ENCODE data around the gene GAL3ST2.

Gene GAL3ST2

DNA sequence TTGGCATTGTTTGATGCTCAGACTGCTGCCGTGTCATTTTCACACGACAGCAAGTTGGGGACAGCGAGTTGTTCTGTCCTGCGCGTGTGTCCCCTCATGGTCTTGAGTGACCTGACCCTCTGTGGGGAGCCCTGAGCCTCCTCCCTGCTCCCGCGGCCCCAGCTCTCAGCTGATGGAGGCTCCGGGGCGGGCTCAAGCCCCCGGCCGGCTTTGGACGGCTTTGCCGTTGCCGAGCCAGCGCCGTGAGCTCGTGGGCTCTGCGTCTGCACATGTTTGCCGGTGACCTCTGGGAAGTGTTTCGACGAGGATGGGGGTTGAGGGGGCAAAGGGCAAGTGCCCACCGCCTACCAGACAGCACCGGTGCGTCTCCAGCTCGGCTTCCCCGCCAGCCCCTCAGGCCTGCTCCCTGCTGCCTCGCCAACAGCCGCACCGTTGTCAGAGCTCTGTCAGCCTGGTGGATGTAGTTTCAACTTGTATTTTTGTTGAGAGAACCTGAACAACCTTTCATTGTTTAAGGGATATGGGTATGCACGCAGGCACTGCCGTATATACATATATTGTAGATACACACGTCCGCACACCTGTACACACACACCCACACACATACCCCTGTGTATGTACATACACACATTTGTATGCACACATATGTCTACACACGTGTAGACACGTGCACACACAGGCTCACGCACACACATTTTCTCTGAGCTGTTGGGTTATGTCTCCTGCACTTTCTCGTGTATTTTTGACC lies 68.4 kb downstream of the GAL3ST2 start:
- ATAC-seq, result no peak
- TF ChIP-seq, protein P1, sequence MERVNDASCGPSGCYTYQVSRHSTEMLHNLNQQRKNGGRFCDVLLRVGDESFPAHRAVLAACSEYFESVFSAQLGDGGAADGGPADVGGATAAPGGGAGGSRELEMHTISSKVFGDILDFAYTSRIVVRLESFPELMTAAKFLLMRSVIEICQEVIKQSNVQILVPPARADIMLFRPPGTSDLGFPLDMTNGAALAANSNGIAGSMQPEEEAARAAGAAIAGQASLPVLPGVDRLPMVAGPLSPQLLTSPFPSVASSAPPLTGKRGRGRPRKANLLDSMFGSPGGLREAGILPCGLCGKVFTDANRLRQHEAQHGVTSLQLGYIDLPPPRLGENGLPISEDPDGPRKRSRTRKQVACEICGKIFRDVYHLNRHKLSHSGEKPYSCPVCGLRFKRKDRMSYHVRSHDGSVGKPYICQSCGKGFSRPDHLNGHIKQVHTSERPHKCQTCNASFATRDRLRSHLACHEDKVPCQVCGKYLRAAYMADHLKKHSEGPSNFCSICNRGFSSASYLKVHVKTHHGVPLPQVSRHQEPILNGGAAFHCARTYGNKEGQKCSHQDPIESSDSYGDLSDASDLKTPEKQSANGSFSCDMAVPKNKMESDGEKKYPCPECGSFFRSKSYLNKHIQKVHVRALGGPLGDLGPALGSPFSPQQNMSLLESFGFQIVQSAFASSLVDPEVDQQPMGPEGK (CRISPR knock-in tag; IDR thresholded peaks at IDR 0.05; ENCODE audit: borderline replicate concordance), result no peak
- TF ChIP-seq ZNF70 (CRISPR knock-in tag; IDR thresholded peaks at IDR 0.05), result no peak
- no peak for TF ChIP-seq TCF4 (CRISPR knock-in tag; IDR thresholded peaks at IDR 0.05; ENCODE audit: borderline replicate concordance)
- TF ChIP-seq ZC3H10 (CRISPR knock-in tag; IDR thresholded peaks at IDR 0.05), result no peak
- TF ChIP-seq, protein P2, sequence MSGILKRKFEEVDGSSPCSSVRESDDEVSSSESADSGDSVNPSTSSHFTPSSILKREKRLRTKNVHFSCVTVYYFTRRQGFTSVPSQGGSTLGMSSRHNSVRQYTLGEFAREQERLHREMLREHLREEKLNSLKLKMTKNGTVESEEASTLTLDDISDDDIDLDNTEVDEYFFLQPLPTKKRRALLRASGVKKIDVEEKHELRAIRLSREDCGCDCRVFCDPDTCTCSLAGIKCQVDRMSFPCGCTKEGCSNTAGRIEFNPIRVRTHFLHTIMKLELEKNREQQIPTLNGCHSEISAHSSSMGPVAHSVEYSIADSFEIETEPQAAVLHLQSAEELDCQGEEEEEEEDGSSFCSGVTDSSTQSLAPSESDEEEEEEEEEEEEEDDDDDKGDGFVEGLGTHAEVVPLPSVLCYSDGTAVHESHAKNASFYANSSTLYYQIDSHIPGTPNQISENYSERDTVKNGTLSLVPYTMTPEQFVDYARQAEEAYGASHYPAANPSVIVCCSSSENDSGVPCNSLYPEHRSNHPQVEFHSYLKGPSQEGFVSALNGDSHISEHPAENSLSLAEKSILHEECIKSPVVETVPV (CRISPR knock-in tag; IDR thresholded peaks at IDR 0.05), result no peak
- no peak for TF ChIP-seq ZNF8 (CRISPR knock-in tag; IDR thresholded peaks at IDR 0.05)

DNA sequence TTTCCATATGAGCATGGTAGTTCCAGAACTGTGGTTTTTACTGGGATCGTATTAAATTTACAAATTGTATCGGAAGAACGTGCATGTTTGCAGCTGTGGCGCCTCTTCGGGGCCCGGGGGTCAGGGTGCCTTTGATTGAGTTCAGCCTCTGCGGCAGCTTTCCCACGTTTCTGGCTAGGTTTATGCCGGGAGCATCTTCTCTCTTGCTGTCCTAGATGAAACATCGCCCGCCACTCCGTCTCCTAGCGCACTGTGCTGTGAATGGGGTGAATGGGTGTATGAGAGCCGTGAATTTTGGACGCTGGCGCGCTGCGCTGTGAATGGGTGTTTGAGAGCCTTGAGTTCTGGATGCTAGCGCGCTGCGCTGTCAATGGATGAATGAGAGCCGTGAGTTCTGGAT lies 69.8 kb downstream of the GAL3ST2 start:
- TF ChIP-seq ISL1 (CRISPR knock-in tag; IDR thresholded peaks at IDR 0.05) (no peak), PPARA (CRISPR knock-in tag; IDR thresholded peaks at IDR 0.05; ENCODE audit: borderline replicate concordance) (no peak), ZNF565 (CRISPR knock-in tag; conservative IDR thresholded peaks at IDR 0.05; ENCODE audit: low read depth) (no peak), ZC3H10 (CRISPR knock-in tag; IDR thresholded peaks at IDR 0.05) (no peak), ESRRG (CRISPR knock-in tag; IDR thresholded peaks at IDR 0.05) (no peak), ZNF70 (CRISPR knock-in tag; IDR thresholded peaks at IDR 0.05) (no peak), TOX (CRISPR knock-in tag; IDR thresholded peaks at IDR 0.05; ENCODE audit: borderline replicate concordance) (no peak), ZFP3 (CRISPR knock-in tag; IDR thresholded peaks at IDR 0.05) (no peak), GLIS3 (CRISPR knock-in tag; IDR thresholded peaks at IDR 0.05) (no peak), BACH2 (CRISPR knock-in tag; IDR thresholded peaks at IDR 0.05; ENCODE audit: borderline replicate concordance) (no peak), CSDC2 (CRISPR knock-in tag; IDR thresholded peaks at IDR 0.05) (no peak), RARB (CRISPR knock-in tag; IDR thresholded peaks at IDR 0.05) (no peak), ZNF8 (CRISPR knock-in tag; IDR thresholded peaks at IDR 0.05) (no peak), OSR1 (CRISPR knock-in tag; IDR thresholded peaks at IDR 0.05) (no peak), SNAI2 (CRISPR knock-in tag; IDR thresholded peaks at IDR 0.05) (no peak)
- TF ChIP-seq, protein P3, sequence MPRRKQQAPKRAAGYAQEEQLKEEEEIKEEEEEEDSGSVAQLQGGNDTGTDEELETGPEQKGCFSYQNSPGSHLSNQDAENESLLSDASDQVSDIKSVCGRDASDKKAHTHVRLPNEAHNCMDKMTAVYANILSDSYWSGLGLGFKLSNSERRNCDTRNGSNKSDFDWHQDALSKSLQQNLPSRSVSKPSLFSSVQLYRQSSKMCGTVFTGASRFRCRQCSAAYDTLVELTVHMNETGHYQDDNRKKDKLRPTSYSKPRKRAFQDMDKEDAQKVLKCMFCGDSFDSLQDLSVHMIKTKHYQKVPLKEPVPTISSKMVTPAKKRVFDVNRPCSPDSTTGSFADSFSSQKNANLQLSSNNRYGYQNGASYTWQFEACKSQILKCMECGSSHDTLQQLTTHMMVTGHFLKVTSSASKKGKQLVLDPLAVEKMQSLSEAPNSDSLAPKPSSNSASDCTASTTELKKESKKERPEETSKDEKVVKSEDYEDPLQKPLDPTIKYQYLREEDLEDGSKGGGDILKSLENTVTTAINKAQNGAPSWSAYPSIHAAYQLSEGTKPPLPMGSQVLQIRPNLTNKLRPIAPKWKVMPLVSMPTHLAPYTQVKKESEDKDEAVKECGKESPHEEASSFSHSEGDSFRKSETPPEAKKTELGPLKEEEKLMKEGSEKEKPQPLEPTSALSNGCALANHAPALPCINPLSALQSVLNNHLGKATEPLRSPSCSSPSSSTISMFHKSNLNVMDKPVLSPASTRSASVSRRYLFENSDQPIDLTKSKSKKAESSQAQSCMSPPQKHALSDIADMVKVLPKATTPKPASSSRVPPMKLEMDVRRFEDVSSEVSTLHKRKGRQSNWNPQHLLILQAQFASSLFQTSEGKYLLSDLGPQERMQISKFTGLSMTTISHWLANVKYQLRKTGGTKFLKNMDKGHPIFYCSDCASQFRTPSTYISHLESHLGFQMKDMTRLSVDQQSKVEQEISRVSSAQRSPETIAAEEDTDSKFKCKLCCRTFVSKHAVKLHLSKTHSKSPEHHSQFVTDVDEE (CRISPR knock-in tag; IDR thresholded peaks at IDR 0.05), result no peak
- TF ChIP-seq, protein P4, sequence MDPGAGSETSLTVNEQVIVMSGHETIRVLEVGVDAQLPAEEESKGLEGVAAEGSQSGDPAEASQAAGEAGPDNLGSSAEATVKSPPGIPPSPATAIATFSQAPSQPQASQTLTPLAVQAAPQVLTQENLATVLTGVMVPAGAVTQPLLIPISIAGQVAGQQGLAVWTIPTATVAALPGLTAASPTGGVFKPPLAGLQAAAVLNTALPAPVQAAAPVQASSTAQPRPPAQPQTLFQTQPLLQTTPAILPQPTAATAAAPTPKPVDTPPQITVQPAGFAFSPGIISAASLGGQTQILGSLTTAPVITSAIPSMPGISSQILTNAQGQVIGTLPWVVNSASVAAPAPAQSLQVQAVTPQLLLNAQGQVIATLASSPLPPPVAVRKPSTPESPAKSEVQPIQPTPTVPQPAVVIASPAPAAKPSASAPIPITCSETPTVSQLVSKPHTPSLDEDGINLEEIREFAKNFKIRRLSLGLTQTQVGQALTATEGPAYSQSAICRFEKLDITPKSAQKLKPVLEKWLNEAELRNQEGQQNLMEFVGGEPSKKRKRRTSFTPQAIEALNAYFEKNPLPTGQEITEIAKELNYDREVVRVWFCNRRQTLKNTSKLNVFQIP (CRISPR knock-in tag; IDR thresholded peaks at IDR 0.05; ENCODE audit: borderline replicate concordance, low read depth), result no peak
- TF ChIP-seq, protein P5, sequence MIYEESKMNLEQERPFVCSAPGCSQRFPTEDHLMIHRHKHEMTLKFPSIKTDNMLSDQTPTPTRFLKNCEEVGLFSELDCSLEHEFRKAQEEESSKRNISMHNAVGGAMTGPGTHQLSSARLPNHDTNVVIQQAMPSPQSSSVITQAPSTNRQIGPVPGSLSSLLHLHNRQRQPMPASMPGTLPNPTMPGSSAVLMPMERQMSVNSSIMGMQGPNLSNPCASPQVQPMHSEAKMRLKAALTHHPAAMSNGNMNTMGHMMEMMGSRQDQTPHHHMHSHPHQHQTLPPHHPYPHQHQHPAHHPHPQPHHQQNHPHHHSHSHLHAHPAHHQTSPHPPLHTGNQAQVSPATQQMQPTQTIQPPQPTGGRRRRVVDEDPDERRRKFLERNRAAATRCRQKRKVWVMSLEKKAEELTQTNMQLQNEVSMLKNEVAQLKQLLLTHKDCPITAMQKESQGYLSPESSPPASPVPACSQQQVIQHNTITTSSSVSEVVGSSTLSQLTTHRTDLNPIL (CRISPR knock-in tag; IDR thresholded peaks at IDR 0.05; ENCODE audit: low read depth), result no peak
- no peak for ATAC-seq

Measured in SK-N-SH treated with all-trans-retinoic acid at 6 μM for 48 hours (cell line).